ENCODE results near the gene NLRP1. TPM values are rescaled to one million over a fixed set of nuclear protein-coding genes. Genes with fewer than 3 reads are reported as not detected.

NLRP1 gene
- total and polyA plus RNA-seq, 2 of the 13 experiments (the other 11 are each of a cell fraction or from before 2014, with no cell fraction given), result 3.4 to 3.7 TPM

GRCh38 chr17:5585836-5586521 is 1.7 kb upstream of the NLRP1 start:
- no peaks in the 10 kb centered on the region for H3K9me3 ChIP-seq (ENCODE audit: low read length)
- H3K4me1 ChIP-seq (ENCODE audit: insufficient read depth, low read length), result no peaks in the 10 kb centered on the region
- H2AFZ ChIP-seq (ENCODE audit: low read length), result no peak overlapping the region
- H3K36me3 ChIP-seq (replicated peaks in 1 of 2; ENCODE audit: control insufficient read depth in 1 of 2, insufficient read depth in 2 of 2, low read length in 2 of 2), result no peaks in the 10 kb centered on the region
- no peaks in the 10 kb centered on the region for H3K27me3 ChIP-seq (ENCODE audit: control insufficient read depth in 1 of 2, insufficient read depth in 2 of 2, low read length in 2 of 2)
- in situ Hi-C loops (cut with HindIII; ENCODE audit: extremely low pct_ligation_motif_present, low pct_unique_long_range_greater_than_20kb) (loop anchor here (5.0 kb wide), 2 partner anchors 121 to 836 kb away; no protein-coding TSS in a partner anchor), intact Hi-C loops (cut with micrococcal nuclease; ENCODE audit: unreplicated experiment) (loop anchor here (5.0 to 10.0 kb wide), 3 partner anchors 119 to 851 kb away; partner anchors contain the start of gene AIPL1)
- DNase-seq (ENCODE audit: low spot score) (no peak), FAIRE-seq (no peak), ATAC-seq (no peak)
- no peaks in the 10 kb centered on the region for H4K20me1 ChIP-seq (ENCODE audit: insufficient read depth, low read length)
- H3K27ac ChIP-seq (ENCODE audit: extremely low read length, insufficient read depth, low read length), result no peak overlapping the region
- H3K4me3 ChIP-seq (replicated peaks in 1 of 3; ENCODE audit: insufficient read depth in 1 of 3, low read depth in 2 of 3, low read length in 3 of 3), result no peak overlapping the region
- BruUV-seq (replicated peaks), result no TSS peak
- CTCF ChIA-PET (ENCODE audit: low intra/inter-chr PET ratio, low total read pairs), result no interaction called here
- POLR2A ChIA-PET, result no interaction called here
- no peak overlapping the region for H3K4me2 ChIP-seq (ENCODE audit: low read depth, low read length)
- no peaks in the 10 kb centered on the region for H3K79me2 ChIP-seq (ENCODE audit: insufficient read depth, low read length)
- no peak overlapping the region for H3K9ac ChIP-seq (ENCODE audit: insufficient read depth, low read depth, low read length)
- WGBS (ENCODE audit: low lambda C conversion rate), result 14% methylated on average over 11 of the region's 11 CpGs
- TF ChIP-seq CHD4 (IDR thresholded peaks at IDR 0.05; ENCODE audit: borderline replicate concordance, low read length), result no peak
- TF ChIP-seq ZNF770 (CRISPR knock-in tag; IDR thresholded peaks at IDR 0.05), result no peak
- TF ChIP-seq ZFP82 (CRISPR knock-in tag; IDR thresholded peaks at IDR 0.05; ENCODE audit: borderline replicate concordance), result no peak
- no peak for TF ChIP-seq ZNF619 (CRISPR knock-in tag; IDR thresholded peaks at IDR 0.05)
- no peak for TF ChIP-seq DNMT3B (CRISPR knock-in tag; conservative IDR thresholded peaks at IDR 0.05)
- no peak for TF ChIP-seq NFE2L2 (IDR thresholded peaks at IDR 0.05; ENCODE audit: low read length)
- TF ChIP-seq POGK (CRISPR knock-in tag; conservative IDR thresholded peaks at IDR 0.05), result no peak
- no peak for TF ChIP-seq ZFYVE20 (CRISPR knock-in tag; IDR thresholded peaks at IDR 0.05; ENCODE audit: borderline replicate concordance, low read depth)
- TF ChIP-seq PREB (CRISPR knock-in tag; IDR thresholded peaks at IDR 0.05), result no peak
- no peak for TF ChIP-seq GFI1 (CRISPR knock-in tag; IDR thresholded peaks at IDR 0.05; ENCODE audit: borderline replicate concordance)
- no peak for TF ChIP-seq ZMAT5 (CRISPR knock-in tag; IDR thresholded peaks at IDR 0.05; ENCODE audit: borderline replicate concordance, low read depth)
- no peak for TF ChIP-seq FUBP1 (CRISPR knock-in tag; IDR thresholded peaks at IDR 0.05; ENCODE audit: borderline replicate concordance)
- TF ChIP-seq ZBTB10 (CRISPR knock-in tag; IDR thresholded peaks at IDR 0.05; ENCODE audit: borderline replicate concordance), result no peak

Data from HepG2 (cell line).